Glutamatergic neuron (in vitro differentiated cells): Measurements from ENCODE around the gene TMEM181. TPM values are rescaled to one million over a fixed set of nuclear protein-coding genes. Genes with fewer than 3 reads are reported as not detected.
A peak's percentile ranks its signal among the peaks of the same experiment; 100 is the strongest.

Experiments
- DNase-seq: peaks from one replicate; pipeline ENCODE4 v3.0.0; 2022
- H3K27ac Mint-ChIP-seq: one replicate; pipeline ENCODE4 v1.8.0; 2020; ENCODE audit warnings: mild to moderate bottlenecking, mixed read lengths, inconsistent platforms; ENCODE audit not compliant: unreplicated experiment
- H3K27me3 Mint-ChIP-seq: one replicate; pipeline ENCODE4 v1.8.0; 2020; ENCODE audit warnings: mild to moderate bottlenecking, moderate library complexity, mixed read lengths, inconsistent platforms; ENCODE audit not compliant: unreplicated experiment
- H3K36me3 Mint-ChIP-seq: one replicate; pipeline ENCODE4 v1.8.0; 2020; ENCODE audit warnings: mild to moderate bottlenecking, mixed read lengths, inconsistent platforms; ENCODE audit not compliant: unreplicated experiment
- H3K4me1 Mint-ChIP-seq: one replicate; pipeline ENCODE4 v1.8.0; 2020; ENCODE audit warnings: mild to moderate bottlenecking, low read depth, mixed read lengths, inconsistent platforms; ENCODE audit not compliant: unreplicated experiment
- H3K4me3 Mint-ChIP-seq: one replicate; pipeline ENCODE4 v1.8.0; 2020; ENCODE audit warnings: mild to moderate bottlenecking, mixed read lengths, inconsistent platforms; ENCODE audit not compliant: unreplicated experiment
- H3K9me3 Mint-ChIP-seq: one replicate; pipeline ENCODE4 v1.8.0; 2020; ENCODE audit warnings: mild to moderate bottlenecking, moderate library complexity, mixed read lengths, inconsistent platforms; ENCODE audit not compliant: unreplicated experiment
- total RNA-seq: library from RNA; stranded (reverse); fragmentation: NEBNext Ultra II Directional; extraction: Animal tissue kit (Norgen Biotek cat#: 25700); gene quantifications from one replicate; pipeline ENCODE4 v1.2.1, GENCODE V29; 2021; ENCODE audit not compliant: unreplicated experiment
- TF ChIP-seq, protein P1 (sequence below): fragments of 200-600 bp; sonication (generic); IDR thresholded peaks from one replicate; pipeline ENCODE4 v1.5.0; 2021; ENCODE audit not compliant: partially characterized antibody, unreplicated experiment

TMEM181 gene
- total RNA-seq, 1 donor from 2014 or later: 44.3 TPM

DNA sequence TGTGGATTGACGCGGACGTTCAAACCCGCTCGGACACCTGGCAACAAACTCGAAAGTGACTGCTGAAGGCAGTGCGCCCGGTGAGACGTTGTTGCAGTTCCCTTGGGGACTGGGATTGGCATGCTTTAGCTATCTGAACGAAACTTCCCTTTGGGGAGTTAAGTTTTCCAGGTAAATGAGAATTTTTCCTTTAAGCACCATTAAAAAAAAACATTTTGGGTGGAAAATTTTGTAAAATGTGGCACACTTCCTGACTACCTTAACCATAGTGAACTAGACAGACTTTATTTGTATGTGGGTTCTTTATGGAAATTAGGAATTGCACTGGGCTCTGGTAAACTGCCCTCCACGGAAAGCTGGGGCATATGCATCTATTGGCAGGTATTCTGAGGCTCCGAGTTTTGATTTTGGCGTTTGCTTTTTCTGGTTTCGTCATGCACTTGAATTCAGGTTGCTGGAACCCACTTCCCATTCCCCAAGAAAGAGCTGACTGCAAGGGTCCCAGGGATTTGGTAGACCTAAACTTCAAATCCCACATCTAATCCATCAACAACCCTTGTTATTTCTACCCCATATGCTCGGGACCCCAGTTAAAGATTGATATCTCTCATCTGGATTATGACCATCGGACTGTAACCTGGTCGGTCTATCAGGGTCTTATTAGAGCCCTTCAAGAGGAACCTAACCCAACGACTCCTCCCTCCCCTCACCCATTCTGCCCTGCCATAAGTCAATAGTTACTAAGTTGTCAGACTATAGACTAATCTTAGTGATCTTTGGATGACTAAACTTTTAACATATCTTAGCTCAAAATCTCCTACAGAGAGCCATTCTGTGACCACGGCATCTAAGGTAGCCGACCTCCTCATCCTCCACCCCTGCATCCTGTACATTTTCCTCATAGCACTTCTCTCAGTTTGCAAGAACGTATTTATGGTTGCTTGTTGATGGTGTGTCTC is 85.5 kb downstream of the TMEM181 start:
- Mint-ChIP-seq H3K4me1 (peaks cover 28% of the 10 kb centered on the region), H3K4me3 (peak overlapping the region; percentile 92), H3K9me3 (peaks cover 16% of the 10 kb centered on the region), H3K36me3 (no peaks in the 10 kb centered on the region), H3K27ac (peak overlapping the region; percentile 86), H3K27me3 (peaks cover 6% of the 10 kb centered on the region)
- DNase-seq: no peak
- TF ChIP-seq, protein P1, sequence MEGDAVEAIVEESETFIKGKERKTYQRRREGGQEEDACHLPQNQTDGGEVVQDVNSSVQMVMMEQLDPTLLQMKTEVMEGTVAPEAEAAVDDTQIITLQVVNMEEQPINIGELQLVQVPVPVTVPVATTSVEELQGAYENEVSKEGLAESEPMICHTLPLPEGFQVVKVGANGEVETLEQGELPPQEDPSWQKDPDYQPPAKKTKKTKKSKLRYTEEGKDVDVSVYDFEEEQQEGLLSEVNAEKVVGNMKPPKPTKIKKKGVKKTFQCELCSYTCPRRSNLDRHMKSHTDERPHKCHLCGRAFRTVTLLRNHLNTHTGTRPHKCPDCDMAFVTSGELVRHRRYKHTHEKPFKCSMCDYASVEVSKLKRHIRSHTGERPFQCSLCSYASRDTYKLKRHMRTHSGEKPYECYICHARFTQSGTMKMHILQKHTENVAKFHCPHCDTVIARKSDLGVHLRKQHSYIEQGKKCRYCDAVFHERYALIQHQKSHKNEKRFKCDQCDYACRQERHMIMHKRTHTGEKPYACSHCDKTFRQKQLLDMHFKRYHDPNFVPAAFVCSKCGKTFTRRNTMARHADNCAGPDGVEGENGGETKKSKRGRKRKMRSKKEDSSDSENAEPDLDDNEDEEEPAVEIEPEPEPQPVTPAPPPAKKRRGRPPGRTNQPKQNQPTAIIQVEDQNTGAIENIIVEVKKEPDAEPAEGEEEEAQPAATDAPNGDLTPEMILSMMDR: no peak

DNA sequence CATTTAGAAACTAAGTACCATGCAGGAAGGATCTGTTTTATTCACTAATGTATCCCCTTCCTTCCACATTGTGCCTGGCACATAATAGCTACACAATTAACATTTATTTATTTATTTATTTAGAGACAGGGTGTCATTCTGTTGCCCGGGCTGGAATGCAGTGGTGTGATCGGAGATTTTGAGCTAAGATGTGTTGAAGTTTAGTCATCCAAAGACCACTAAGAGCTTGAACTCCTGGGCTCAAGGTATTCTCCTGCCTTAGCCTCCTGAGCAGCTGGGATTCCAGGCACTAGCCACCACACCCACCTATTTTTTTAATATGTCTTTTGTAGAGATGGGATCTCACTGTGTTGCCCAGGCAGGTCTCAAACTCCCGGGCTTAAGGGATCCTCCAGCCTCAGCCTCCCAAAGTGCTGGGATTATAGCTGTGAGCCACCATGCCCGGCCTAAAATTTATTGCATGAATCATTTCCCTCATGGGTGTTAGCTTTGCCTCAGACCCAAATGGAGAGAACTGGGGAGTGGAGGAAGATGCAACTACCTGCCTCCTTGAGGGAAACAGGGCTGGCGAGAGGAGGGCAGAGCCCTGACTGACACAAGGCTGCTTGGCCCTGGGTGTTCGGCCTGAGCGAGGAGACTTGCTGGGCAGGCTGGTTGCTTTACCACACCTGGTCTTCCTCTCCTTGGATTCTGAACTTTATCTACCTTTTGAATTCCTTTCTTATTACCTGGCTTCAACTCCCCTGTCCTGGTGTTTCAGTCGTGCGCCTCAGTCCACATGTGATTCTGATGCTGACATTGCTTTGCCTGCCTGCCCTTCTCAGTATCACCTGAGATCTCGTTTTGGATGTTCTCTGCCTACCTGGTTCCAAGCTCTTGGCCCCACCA is 86.4 kb downstream of the TMEM181 start:
- H3K4me3 Mint-ChIP-seq: peak overlapping the region; percentile 92
- H3K27me3 Mint-ChIP-seq: peaks cover 6% of the 10 kb centered on the region
- H3K4me1 Mint-ChIP-seq: peaks cover 21% of the 10 kb centered on the region
- peaks cover 16% of the 10 kb centered on the region for H3K9me3 Mint-ChIP-seq
- H3K36me3 Mint-ChIP-seq: no peaks in the 10 kb centered on the region
- H3K27ac Mint-ChIP-seq: no peak overlapping the region
- TF ChIP-seq, protein P1: no peak
- DNase-seq: no peak

DNA sequence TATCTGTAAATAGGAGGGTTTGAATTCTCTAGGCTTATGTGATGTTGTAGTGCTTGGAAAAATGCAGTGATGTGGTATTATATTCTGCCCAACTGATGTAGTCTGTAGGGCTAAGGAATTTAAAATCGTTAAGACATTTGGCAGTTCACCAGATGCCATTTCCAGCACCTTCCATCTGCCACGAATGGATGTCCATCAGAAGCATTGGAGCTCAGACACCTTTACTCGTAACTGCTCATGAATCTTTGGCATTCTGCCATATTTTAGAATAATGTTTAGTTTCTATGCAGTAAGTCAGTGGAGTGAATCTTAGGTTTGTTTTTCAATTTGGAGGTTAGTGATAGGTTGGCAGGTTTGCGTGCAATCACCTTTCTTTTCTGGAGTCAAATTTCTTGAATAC is 87.6 kb downstream of the TMEM181 start:
- Mint-ChIP-seq H3K27ac (no peak overlapping the region), H3K9me3 (peaks cover 16% of the 10 kb centered on the region), H3K4me3 (peak overlapping the region; percentile 5), H3K36me3 (no peaks in the 10 kb centered on the region), H3K4me1 (peaks cover 13% of the 10 kb centered on the region), H3K27me3 (peaks cover 6% of the 10 kb centered on the region)
- no peak for DNase-seq
- TF ChIP-seq, protein P1: no peak

DNA sequence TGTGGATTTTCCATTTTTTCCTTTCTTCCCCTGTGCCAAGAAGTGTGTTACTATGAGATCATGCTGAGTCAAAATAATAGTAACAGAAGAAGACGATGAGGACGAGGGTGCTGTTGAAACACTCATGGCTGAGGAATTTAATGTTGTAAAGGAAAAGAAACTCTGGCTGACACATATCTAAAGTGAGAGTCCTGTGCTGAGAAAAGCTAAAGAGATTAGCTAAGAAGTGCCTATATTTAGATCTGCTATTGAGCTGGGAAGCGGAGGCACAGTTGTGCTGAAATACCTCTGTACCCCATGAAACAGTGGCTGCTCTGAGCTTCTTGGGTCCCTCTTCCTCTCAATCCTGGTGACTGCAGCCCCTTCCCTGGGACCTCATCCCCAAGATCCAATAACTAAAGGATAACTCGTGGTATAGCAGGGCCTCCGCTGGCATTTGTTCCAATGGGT is 88.8 kb downstream of the TMEM181 start:
- H3K4me3 Mint-ChIP-seq: no peak overlapping the region
- H3K36me3 Mint-ChIP-seq: no peaks in the 10 kb centered on the region
- H3K27me3 Mint-ChIP-seq: peaks cover 6% of the 10 kb centered on the region
- DNase-seq: no peak
- H3K9me3 Mint-ChIP-seq: peaks cover 11% of the 10 kb centered on the region
- TF ChIP-seq, protein P1: no peak
- peaks cover 9% of the 10 kb centered on the region for H3K4me1 Mint-ChIP-seq
- no peak overlapping the region for H3K27ac Mint-ChIP-seq
